ENCODE measurements around the gene SCARB1. TPM values are rescaled to one million over a fixed set of nuclear protein-coding genes. Genes with fewer than 3 reads are reported as not detected.

Gene SCARB1
- total RNA-seq, 1 donor from 2014 or later = 25.8 TPM

GRCh38 chr12:124828264-124829007 lies 35.2 kb downstream of the SCARB1 start:
- H3K36me3 Mint-ChIP-seq (ENCODE audit: low read depth) = peaks cover 3% of the 10 kb centered on the region
- DNase-seq (ENCODE audit: low spot score) = no peak
- no peak overlapping the region for H3K27ac Mint-ChIP-seq
- H3K4me1 Mint-ChIP-seq (ENCODE audit: low read depth) = peaks cover 7% of the 10 kb centered on the region
- no peaks in the 10 kb centered on the region for H3K27me3 Mint-ChIP-seq (ENCODE audit: low read depth)
- intact Hi-C loops (cut with micrococcal nuclease) = no loop called here
- no peak overlapping the region for H3K4me3 Mint-ChIP-seq (ENCODE audit: low read depth)
- H3K9me3 Mint-ChIP-seq = peaks cover 6% of the 10 kb centered on the region

GRCh38 chr12:124827588-124828184 lies 36.0 kb downstream of the SCARB1 start:
- intact Hi-C loops (cut with micrococcal nuclease) = no loop called here
- no peak for DNase-seq (ENCODE audit: low spot score)
- H3K27me3 Mint-ChIP-seq (ENCODE audit: low read depth) = no peaks in the 10 kb centered on the region
- H3K4me1 Mint-ChIP-seq (ENCODE audit: low read depth) = peaks cover 7% of the 10 kb centered on the region
- H3K36me3 Mint-ChIP-seq (ENCODE audit: low read depth) = peaks cover 3% of the 10 kb centered on the region
- H3K4me3 Mint-ChIP-seq (ENCODE audit: low read depth) = no peak overlapping the region
- no peak overlapping the region for H3K27ac Mint-ChIP-seq
- peaks cover 6% of the 10 kb centered on the region for H3K9me3 Mint-ChIP-seq

DNA sequence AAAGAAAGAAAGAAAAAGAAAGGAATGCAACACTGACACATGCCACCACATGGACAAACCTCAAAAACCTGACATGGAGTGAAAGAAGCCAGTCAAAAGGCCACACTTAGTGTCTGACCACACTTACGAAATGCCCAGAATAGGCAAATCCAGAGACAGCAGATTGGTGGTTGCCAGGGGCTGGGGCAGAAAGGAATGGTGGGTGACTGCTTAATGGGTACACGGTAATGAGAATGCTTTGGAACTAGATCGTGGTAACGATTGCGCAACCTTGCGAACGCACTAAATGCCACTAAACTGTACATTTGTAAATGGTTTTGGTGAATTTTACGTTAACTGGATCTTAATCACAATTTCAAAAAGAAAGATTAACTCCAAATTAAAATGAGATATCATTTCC lies 39.5 kb downstream of the SCARB1 start:
- H3K27ac Mint-ChIP-seq = no peak overlapping the region
- no peak overlapping the region for H3K4me3 Mint-ChIP-seq (ENCODE audit: low read depth)
- H3K9me3 Mint-ChIP-seq = no peaks in the 10 kb centered on the region
- DNase-seq (ENCODE audit: low spot score) = no peak
- intact Hi-C loops (cut with micrococcal nuclease) = no loop called here
- H3K4me1 Mint-ChIP-seq (ENCODE audit: low read depth) = peaks cover 4% of the 10 kb centered on the region
- no peaks in the 10 kb centered on the region for H3K27me3 Mint-ChIP-seq (ENCODE audit: low read depth)
- no peaks in the 10 kb centered on the region for H3K36me3 Mint-ChIP-seq (ENCODE audit: low read depth)

GRCh38 chr12:124823272-124823970 lies 40.2 kb downstream of the SCARB1 start:
- H3K27me3 Mint-ChIP-seq (ENCODE audit: low read depth) = no peaks in the 10 kb centered on the region
- H3K36me3 Mint-ChIP-seq (ENCODE audit: low read depth) = no peaks in the 10 kb centered on the region
- H3K9me3 Mint-ChIP-seq = no peaks in the 10 kb centered on the region
- H3K27ac Mint-ChIP-seq = no peak overlapping the region
- no peak overlapping the region for H3K4me3 Mint-ChIP-seq (ENCODE audit: low read depth)
- H3K4me1 Mint-ChIP-seq (ENCODE audit: low read depth) = peaks cover 3% of the 10 kb centered on the region
- intact Hi-C loops (cut with micrococcal nuclease) = no loop called here
- no peak for DNase-seq (ENCODE audit: low spot score)

GRCh38 chr12:124822218-124822617 lies 41.4 kb downstream of the SCARB1 start:
- DNase-seq (ENCODE audit: low spot score) = no peak
- no peak overlapping the region for H3K4me3 Mint-ChIP-seq (ENCODE audit: low read depth)
- no peaks in the 10 kb centered on the region for H3K27me3 Mint-ChIP-seq (ENCODE audit: low read depth)
- intact Hi-C loops (cut with micrococcal nuclease) = no loop called here
- H3K9me3 Mint-ChIP-seq = no peaks in the 10 kb centered on the region
- no peak overlapping the region for H3K27ac Mint-ChIP-seq
- no peaks in the 10 kb centered on the region for H3K4me1 Mint-ChIP-seq (ENCODE audit: low read depth)
- H3K36me3 Mint-ChIP-seq (ENCODE audit: low read depth) = no peaks in the 10 kb centered on the region

GRCh38 chr12:124821252-124822200 lies 42.1 kb downstream of the SCARB1 start:
- intact Hi-C loops (cut with micrococcal nuclease) = no loop called here
- Mint-ChIP-seq H3K36me3 (ENCODE audit: low read depth) (no peaks in the 10 kb centered on the region), H3K4me1 (ENCODE audit: low read depth) (no peaks in the 10 kb centered on the region), H3K27me3 (ENCODE audit: low read depth) (no peaks in the 10 kb centered on the region), H3K9me3 (no peaks in the 10 kb centered on the region), H3K27ac (no peak overlapping the region), H3K4me3 (ENCODE audit: low read depth) (no peak overlapping the region)
- no peak for DNase-seq (ENCODE audit: low spot score)

DNA sequence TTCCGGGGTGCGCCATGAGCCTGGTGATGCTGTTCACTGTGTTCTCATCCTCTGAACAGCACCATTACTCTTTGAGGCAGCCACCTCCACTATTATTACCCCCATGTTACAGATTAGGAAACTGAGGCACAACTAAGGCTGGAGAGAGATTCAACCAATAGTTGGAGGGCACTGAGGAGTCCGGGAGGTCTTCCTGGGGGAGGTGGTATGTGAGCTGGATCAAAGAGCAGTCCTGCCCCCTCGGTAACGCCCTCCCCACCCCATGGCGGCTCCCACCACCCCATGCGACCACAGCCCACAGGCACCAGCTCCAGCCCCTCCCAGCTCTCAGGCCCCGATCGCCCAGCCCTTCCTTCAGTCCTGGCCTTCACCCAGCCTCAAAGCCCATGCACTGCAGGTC lies 43.5 kb downstream of the SCARB1 start:
- DNase-seq (ENCODE audit: low spot score) = no peak
- Mint-ChIP-seq H3K9me3 (no peaks in the 10 kb centered on the region), H3K36me3 (ENCODE audit: low read depth) (no peaks in the 10 kb centered on the region), H3K27ac (no peak overlapping the region), H3K27me3 (ENCODE audit: low read depth) (no peaks in the 10 kb centered on the region), H3K4me1 (ENCODE audit: low read depth) (no peaks in the 10 kb centered on the region), H3K4me3 (ENCODE audit: low read depth) (no peak overlapping the region)
- intact Hi-C loops (cut with micrococcal nuclease) = no loop called here

DNA sequence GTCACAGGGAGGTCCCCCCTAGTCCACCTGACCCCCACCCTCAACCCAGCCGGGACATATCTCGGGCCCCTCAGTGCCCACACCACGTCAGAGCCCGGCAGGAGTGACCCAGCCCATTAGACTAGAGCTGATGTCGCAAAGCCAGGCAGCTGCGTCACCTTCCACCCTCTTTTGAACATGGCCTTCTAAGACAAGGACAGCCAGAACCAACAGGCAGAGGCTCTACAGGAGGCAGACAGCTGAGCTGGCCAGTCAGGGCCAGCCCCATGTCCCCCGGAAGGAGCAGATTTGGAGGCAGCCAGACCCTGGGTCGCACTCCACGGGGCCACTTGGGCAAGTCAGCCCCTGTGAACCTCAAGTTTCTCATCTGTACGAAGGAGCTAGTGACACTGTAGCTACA lies 44.1 kb downstream of the SCARB1 start:
- Mint-ChIP-seq H3K4me1 (ENCODE audit: low read depth) (no peaks in the 10 kb centered on the region), H3K4me3 (ENCODE audit: low read depth) (no peak overlapping the region)
- intact Hi-C loops (cut with micrococcal nuclease) = no loop called here

GRCh38 chr12:124819080-124819479 lies 44.6 kb downstream of the SCARB1 start:
- intact Hi-C loops (cut with micrococcal nuclease) = no loop called here
- Mint-ChIP-seq H3K4me3 (ENCODE audit: low read depth) (no peak overlapping the region), H3K4me1 (ENCODE audit: low read depth) (no peaks in the 10 kb centered on the region), H3K9me3 (no peaks in the 10 kb centered on the region), H3K27ac (no peak overlapping the region), H3K27me3 (ENCODE audit: low read depth) (no peaks in the 10 kb centered on the region), H3K36me3 (ENCODE audit: low read depth) (peaks cover 3% of the 10 kb centered on the region)
- DNase-seq (ENCODE audit: low spot score) = no peak

More for the DNA sequence above, 44.1 kb downstream of the SCARB1 start:
- Mint-ChIP-seq H3K36me3 (ENCODE audit: low read depth) (no peaks in the 10 kb centered on the region), H3K27me3 (ENCODE audit: low read depth) (no peaks in the 10 kb centered on the region), H3K27ac (no peak overlapping the region), H3K9me3 (no peaks in the 10 kb centered on the region)
- no peak for DNase-seq (ENCODE audit: low spot score)

GRCh38 chr12:124817076-124818000 lies 46.3 kb downstream of the SCARB1 start:
- H3K36me3 Mint-ChIP-seq (ENCODE audit: low read depth) = peaks cover 20% of the 10 kb centered on the region
- H3K4me1 Mint-ChIP-seq (ENCODE audit: low read depth) = no peaks in the 10 kb centered on the region
- DNase-seq (ENCODE audit: low spot score) = no peak
- no peaks in the 10 kb centered on the region for H3K9me3 Mint-ChIP-seq
- intact Hi-C loops (cut with micrococcal nuclease) = no loop called here
- H3K27me3 Mint-ChIP-seq (ENCODE audit: low read depth) = no peaks in the 10 kb centered on the region
- no peak overlapping the region for H3K27ac Mint-ChIP-seq
- H3K4me3 Mint-ChIP-seq (ENCODE audit: low read depth) = no peak overlapping the region

- DNase-seq (ENCODE audit: low spot score) = no peak
- Mint-ChIP-seq H3K4me1 (ENCODE audit: low read depth) (no peaks in the 10 kb centered on the region), H3K4me3 (ENCODE audit: low read depth) (no peak overlapping the region), H3K36me3 (ENCODE audit: low read depth) (peaks cover 21% of the 10 kb centered on the region), H3K27me3 (ENCODE audit: low read depth) (no peaks in the 10 kb centered on the region), H3K9me3 (no peaks in the 10 kb centered on the region), H3K27ac (no peak overlapping the region)
- intact Hi-C loops (cut with micrococcal nuclease) = no loop called here
Observed at GRCh38 chr12:124816295-124816854, 47.3 kb downstream of the SCARB1 start.
